GM12875 (cell line): ENCODE measurements around the gene PDE1C.

Experiments
- H3K4me3 ChIP-seq: one replicate; pipeline ENCODE4 v1.5.1; 2011; ENCODE audit warnings: low read depth, low read length, control low read depth
- TF ChIP-seq, protein P1 (sequence below): IDR thresholded peaks from 2 replicates; pipeline ENCODE4 v1.5.1; 2011; ENCODE audit warnings: low read depth, mild to moderate bottlenecking, control low read depth, inconsistent platforms, low read length, moderate library complexity, borderline replicate concordance; ENCODE audit not compliant: insufficient read depth

The PDE1C gene

DNA sequence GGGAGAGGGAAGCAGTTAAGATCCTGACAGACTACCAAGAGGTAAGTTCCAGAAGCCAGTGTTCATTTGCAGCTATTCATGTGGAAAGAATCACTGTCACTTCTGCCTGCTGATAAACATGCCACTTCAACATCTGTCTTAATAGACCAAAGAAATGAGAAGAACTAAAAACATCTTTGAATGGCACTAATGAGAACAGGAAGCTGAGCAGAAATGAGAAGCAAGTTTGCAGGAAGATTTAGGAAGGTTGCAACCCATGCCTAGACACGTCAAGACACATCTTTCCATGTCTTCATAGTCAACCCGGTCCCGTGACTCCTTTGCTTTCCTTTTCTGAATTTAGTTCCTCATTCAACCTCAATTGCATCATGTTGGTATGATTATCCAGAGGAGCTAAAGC, 180.0 kb downstream of the PDE1C start:
- H3K4me3 ChIP-seq: no peak overlapping the region
- TF ChIP-seq, protein P1, sequence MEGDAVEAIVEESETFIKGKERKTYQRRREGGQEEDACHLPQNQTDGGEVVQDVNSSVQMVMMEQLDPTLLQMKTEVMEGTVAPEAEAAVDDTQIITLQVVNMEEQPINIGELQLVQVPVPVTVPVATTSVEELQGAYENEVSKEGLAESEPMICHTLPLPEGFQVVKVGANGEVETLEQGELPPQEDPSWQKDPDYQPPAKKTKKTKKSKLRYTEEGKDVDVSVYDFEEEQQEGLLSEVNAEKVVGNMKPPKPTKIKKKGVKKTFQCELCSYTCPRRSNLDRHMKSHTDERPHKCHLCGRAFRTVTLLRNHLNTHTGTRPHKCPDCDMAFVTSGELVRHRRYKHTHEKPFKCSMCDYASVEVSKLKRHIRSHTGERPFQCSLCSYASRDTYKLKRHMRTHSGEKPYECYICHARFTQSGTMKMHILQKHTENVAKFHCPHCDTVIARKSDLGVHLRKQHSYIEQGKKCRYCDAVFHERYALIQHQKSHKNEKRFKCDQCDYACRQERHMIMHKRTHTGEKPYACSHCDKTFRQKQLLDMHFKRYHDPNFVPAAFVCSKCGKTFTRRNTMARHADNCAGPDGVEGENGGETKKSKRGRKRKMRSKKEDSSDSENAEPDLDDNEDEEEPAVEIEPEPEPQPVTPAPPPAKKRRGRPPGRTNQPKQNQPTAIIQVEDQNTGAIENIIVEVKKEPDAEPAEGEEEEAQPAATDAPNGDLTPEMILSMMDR: no peak

DNA sequence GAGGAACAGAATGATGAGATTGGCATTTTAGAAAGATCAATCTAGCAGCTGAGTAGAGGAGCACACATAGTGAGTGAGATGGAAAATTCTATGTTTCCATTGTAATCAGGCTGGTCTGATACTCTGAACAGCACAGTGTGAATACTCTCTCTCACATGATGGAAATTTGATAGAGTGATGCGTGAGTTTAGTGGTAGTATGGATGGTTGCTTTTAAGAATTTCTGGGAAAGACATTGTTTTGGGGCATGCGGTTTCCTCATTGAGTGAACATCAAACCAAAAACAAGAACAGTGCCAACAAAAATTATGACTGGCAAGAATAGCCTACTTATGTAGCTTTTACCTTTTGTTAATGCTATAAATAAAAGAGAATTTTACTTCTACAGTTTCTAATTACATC, 183.2 kb downstream of the PDE1C start:
- H3K4me3 ChIP-seq: no peak overlapping the region
- TF ChIP-seq, protein P1: no peak

DNA sequence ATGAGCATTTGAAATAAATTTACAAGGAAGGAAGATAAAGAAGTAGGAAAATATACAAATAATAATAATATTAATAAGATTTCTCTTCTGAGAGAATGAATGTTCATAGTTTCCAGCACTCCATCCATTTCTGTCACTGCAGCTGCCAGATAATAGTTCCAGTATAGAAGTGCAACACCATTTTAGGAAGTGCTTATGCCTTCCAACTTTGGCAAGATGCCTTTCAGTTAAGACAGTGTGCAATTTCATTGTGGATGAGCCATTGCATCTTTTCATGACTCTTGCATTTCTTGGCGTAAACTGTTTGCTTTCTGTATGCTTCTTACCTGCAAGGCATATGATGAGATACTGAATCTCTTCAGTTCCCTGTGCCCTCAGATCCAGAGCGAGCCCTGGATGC, 185.0 kb downstream of the PDE1C start:
- TF ChIP-seq, protein P1: no peak
- H3K4me3 ChIP-seq: no peak overlapping the region

DNA sequence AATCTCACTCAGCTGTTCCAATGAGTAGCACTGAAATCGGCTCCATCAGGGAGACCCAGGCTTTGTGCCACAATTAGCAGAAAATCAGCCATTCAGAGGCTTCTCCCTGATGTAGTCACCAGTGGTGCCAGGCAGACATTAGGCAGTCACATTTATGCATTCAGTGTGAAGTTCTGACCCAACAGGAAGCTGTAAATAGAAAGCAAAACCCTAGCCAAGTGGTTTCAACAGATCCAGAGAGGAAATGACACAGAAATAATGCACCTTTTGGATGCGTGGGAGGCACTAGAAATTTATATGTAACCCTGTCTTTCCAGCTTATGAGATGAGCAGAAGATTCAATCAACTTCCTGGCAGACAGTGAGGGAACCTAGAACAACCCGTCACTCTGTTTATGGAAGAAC, 186.4 kb downstream of the PDE1C start:
- H3K4me3 ChIP-seq: no peak overlapping the region
- TF ChIP-seq, protein P1: no peak

DNA sequence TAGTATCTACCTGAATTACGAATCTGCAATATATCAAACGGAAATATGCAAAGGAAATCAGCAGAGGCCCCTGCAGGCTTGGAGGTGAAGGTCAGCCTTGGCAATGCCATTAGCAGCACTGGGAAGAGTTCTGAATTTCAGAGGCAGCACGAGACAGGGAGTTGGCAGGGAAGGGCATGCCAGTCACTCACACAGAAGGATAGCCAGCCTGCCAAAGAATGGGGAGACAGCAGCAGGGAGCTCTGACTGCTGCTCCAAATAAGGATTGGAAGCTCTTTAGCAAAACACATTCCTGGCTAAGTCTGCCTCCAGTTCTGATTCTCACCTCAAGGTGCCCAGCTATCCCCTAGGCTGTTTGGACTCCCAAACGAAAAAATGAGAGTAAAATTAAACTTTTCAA, 188.0 kb downstream of the PDE1C start:
- TF ChIP-seq, protein P1: no peak

DNA sequence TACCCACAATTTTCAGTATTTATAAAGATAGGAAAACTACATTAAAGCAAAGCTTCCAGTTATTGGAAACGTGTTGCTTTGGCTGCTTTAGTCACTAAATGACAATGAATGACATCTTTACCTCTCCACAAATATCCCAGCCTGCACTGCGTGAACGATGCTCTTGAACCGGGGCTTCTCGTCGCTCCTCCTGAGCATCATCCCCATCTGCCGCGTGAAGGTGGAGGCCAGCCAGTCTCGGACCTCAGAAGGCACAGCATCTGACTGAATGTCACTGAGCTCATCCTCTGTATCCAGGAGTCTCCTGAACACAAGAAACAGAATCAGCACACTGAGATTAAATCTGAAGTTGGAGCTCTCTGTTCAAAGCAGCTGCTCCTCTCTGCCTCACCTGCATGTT, 191.3 kb downstream of the PDE1C start:
- H3K4me3 ChIP-seq: no peak overlapping the region
- TF ChIP-seq, protein P1: no peak

More for the DNA sequence above, 188.0 kb downstream of the PDE1C start:
- H3K4me3 ChIP-seq: no peak overlapping the region

DNA sequence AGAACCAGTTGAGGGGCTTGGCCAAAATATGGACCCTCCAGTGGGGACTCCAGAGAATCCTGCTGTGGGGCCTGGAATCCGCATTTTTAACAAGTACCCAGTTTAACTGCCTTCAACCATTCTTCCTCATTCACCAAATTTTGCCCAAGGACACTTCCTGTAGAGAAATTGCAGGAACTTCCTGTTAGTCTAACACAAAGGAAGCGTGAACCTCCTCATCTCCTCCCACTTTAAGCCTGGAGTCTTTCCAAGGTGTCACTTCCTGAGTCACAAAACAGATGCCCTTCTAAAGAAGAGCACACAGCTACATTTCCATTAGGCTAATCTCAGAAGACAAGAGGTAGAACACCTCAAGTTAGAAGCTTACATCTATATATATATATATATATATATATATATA, 194.8 kb downstream of the PDE1C start:
- H3K4me3 ChIP-seq: no peak overlapping the region
- TF ChIP-seq, protein P1: no peak
